ENCODE data around the gene DRG1.
"Not testable (repeated sequence)": the region's sequence is repeated elsewhere in the genome, so short reads cannot be mapped to it uniquely, and the experiment has no call there.

The DRG1 gene, protein sequence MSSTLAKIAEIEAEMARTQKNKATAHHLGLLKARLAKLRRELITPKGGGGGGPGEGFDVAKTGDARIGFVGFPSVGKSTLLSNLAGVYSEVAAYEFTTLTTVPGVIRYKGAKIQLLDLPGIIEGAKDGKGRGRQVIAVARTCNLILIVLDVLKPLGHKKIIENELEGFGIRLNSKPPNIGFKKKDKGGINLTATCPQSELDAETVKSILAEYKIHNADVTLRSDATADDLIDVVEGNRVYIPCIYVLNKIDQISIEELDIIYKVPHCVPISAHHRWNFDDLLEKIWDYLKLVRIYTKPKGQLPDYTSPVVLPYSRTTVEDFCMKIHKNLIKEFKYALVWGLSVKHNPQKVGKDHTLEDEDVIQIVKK

GRCh38 chr22:31399211-31400022 is at the start of gene DRG1:
Gene DRG1 (plus strand): TSS chr22:31399604. CDS start chr22:31399684, 80 bp downstream.
- H3K27ac ChIP-seq (ENCODE audit: low read length): peak within 1 kb of the TSS; percentile 91
- H3K9ac ChIP-seq (ENCODE audit: low read length): peak within 1 kb of the TSS; percentile 96
- no peaks in the 10 kb centered on the region for H3K27me3 ChIP-seq (ENCODE audit: control insufficient read depth, insufficient read depth, low read length)
- H3K9me3 ChIP-seq (ENCODE audit: control insufficient read depth, low read depth, low read length): no peaks in the 10 kb centered on the region
- peak within 1 kb of the TSS; percentile 98 for H3K4me3 ChIP-seq (ENCODE audit: low read length)
- peaks cover 4% of the 10 kb centered on the region for H3K4me1 ChIP-seq (ENCODE audit: control insufficient read depth, low read depth, low read length)
- H3K36me3 ChIP-seq (ENCODE audit: control insufficient read depth, low read depth, low read length): peaks cover 20% of the 10 kb centered on the region

- no peaks in the 10 kb centered on the region for H3K9me3 ChIP-seq (ENCODE audit: control insufficient read depth, low read depth, low read length)
- no peak overlapping the region for H3K4me3 ChIP-seq (ENCODE audit: low read length)
- no peak overlapping the region for H3K9ac ChIP-seq (ENCODE audit: low read length)
- H3K36me3 ChIP-seq (ENCODE audit: control insufficient read depth, low read depth, low read length): no peaks in the 10 kb centered on the region
- H3K27me3 ChIP-seq (ENCODE audit: control insufficient read depth, insufficient read depth, low read length): no peaks in the 10 kb centered on the region
- no peak overlapping the region for H3K27ac ChIP-seq (ENCODE audit: low read length)
- peaks cover 3% of the 10 kb centered on the region for H3K4me1 ChIP-seq (ENCODE audit: control insufficient read depth, low read depth, low read length)
Observed at GRCh38 chr22:31349960-31350359, 49.4 kb upstream of the DRG1 start.

DNA sequence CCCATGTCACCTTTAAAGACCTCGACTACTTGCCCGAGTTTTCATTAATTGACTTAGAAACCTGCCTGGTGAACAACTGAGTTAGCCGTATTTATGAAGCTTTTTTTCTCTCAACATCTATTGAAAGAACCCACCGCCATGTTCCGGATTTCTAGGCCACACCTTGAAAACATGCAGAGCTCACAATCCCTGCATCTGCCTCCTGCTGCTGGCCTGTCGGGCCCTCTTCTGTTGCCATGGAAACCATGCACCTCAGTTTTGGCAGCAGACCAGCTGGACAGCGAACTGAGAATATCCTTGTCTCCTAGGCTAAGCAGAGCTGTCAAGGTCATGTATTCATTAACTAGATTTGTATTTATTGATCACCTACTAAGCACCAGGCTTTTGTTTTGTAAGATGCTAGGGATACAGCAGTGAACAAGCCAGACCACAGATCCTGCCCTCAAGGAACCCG is 49.0 kb upstream of the DRG1 start:
- Histone ChIP-seq H3K4me1 (ENCODE audit: control insufficient read depth, low read depth, low read length) (peaks cover 3% of the 10 kb centered on the region), H3K9ac (ENCODE audit: low read length) (no peak overlapping the region), H3K9me3 (ENCODE audit: control insufficient read depth, low read depth, low read length) (no peaks in the 10 kb centered on the region), H3K4me3 (ENCODE audit: low read length) (no peak overlapping the region), H3K27ac (ENCODE audit: low read length) (no peak overlapping the region), H3K36me3 (ENCODE audit: control insufficient read depth, low read depth, low read length) (no peaks in the 10 kb centered on the region), H3K27me3 (ENCODE audit: control insufficient read depth, insufficient read depth, low read length) (no peaks in the 10 kb centered on the region)

DNA sequence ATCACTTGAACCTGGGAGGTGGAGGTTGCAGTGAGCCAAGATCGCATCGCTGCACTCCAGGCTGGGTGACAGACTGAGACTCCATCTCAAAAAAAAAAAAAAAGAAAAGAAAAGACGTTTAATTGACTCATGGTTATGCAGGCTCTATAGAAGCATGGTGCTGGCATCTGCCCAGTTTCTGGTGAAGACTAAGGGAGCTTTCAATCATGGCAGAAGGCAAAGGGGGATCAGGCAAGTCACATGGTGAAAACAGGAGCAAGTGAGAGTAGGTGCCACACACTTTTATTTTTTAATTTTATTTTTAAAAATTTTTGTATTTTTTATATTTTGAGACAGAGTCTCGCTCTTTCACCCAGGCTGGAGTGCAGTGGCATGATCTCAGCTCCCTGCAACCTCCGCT is 44.9 kb upstream of the DRG1 start:
- H3K27ac ChIP-seq (ENCODE audit: low read length): no peak overlapping the region
- H3K27me3 ChIP-seq (ENCODE audit: control insufficient read depth, insufficient read depth, low read length): no peaks in the 10 kb centered on the region
- H3K4me1 ChIP-seq (ENCODE audit: control insufficient read depth, low read depth, low read length): peaks cover 3% of the 10 kb centered on the region
- H3K4me3 ChIP-seq (ENCODE audit: low read length): no peak overlapping the region
- H3K9ac ChIP-seq (ENCODE audit: low read length): no peak overlapping the region
- no peaks in the 10 kb centered on the region for H3K36me3 ChIP-seq (ENCODE audit: control insufficient read depth, low read depth, low read length)
- H3K9me3 ChIP-seq (ENCODE audit: control insufficient read depth, low read depth, low read length): no peaks in the 10 kb centered on the region

DNA sequence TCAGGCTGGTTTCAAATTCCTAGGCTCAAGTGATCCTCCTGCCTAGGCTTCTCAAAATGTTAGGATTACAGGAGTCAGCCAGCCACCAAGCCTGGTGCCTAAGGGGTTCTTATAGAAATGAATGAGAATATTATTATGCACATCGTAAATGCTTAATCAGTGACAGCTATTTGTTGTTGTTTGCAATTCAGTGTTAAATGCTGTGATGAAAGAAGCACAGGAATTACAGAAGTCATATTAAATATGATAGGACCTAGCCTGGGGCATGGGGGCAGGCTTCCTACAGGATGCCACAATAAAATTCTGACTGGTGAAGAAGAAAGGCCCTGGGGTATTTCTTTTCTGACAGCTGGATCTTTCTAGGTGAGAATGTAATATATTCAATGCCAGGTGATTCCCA is 39.4 kb upstream of the DRG1 start:
- Histone ChIP-seq H3K9me3 (ENCODE audit: control insufficient read depth, low read depth, low read length) (no peaks in the 10 kb centered on the region), H3K27me3 (ENCODE audit: control insufficient read depth, insufficient read depth, low read length) (no peaks in the 10 kb centered on the region), H3K4me3 (ENCODE audit: low read length) (no peak overlapping the region), H3K9ac (ENCODE audit: low read length) (no peak overlapping the region), H3K4me1 (ENCODE audit: control insufficient read depth, low read depth, low read length) (no peaks in the 10 kb centered on the region), H3K27ac (ENCODE audit: low read length) (no peak overlapping the region), H3K36me3 (ENCODE audit: control insufficient read depth, low read depth, low read length) (no peaks in the 10 kb centered on the region)

GRCh38 chr22:31361743-31362142 is 37.7 kb upstream of the DRG1 start:
- H3K9me3 ChIP-seq (ENCODE audit: control insufficient read depth, low read depth, low read length): no peaks in the 10 kb centered on the region
- no peak overlapping the region for H3K9ac ChIP-seq (ENCODE audit: low read length)
- H3K27me3 ChIP-seq (ENCODE audit: control insufficient read depth, insufficient read depth, low read length): no peaks in the 10 kb centered on the region
- no peaks in the 10 kb centered on the region for H3K4me1 ChIP-seq (ENCODE audit: control insufficient read depth, low read depth, low read length)
- H3K4me3 ChIP-seq (ENCODE audit: low read length): no peak overlapping the region
- H3K36me3 ChIP-seq (ENCODE audit: control insufficient read depth, low read depth, low read length): no peaks in the 10 kb centered on the region
- no peak overlapping the region for H3K27ac ChIP-seq (ENCODE audit: low read length)

- H3K36me3 ChIP-seq (ENCODE audit: control insufficient read depth, low read depth, low read length): no peaks in the 10 kb centered on the region
- H3K4me3 ChIP-seq (ENCODE audit: low read length): no peak overlapping the region
- no peaks in the 10 kb centered on the region for H3K27me3 ChIP-seq (ENCODE audit: control insufficient read depth, insufficient read depth, low read length)
- no peak overlapping the region for H3K9ac ChIP-seq (ENCODE audit: low read length)
- no peaks in the 10 kb centered on the region for H3K4me1 ChIP-seq (ENCODE audit: control insufficient read depth, low read depth, low read length)
- no peak overlapping the region for H3K27ac ChIP-seq (ENCODE audit: low read length)
- no peaks in the 10 kb centered on the region for H3K9me3 ChIP-seq (ENCODE audit: control insufficient read depth, low read depth, low read length)
Observed at GRCh38 chr22:31363885-31364465, 35.4 kb upstream of the DRG1 start.

DNA sequence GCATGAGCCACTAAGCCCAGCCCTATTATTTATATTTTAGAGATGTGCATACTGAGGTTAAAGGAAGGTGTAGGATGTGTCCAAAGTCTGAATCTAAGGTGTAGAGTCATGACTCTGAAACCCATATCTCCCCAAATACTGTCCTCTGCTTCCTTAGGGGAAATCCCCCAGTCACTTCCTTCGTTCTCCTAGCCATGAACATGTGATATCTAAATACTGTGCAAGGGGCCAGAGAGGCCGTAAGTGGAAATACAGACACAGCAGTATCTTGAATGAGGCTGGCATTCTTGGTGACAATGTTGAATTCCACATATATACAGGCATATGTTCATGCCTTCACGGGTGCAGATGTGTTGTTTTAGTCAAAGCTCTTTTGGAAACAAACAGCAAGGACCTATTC is 32.0 kb upstream of the DRG1 start:
- H3K4me3 ChIP-seq (ENCODE audit: low read length): no peak overlapping the region

GRCh38 chr22:31377612-31378011 is 21.8 kb upstream of the DRG1 start:
- Histone ChIP-seq H3K27me3 (ENCODE audit: control insufficient read depth, insufficient read depth, low read length) (no peaks in the 10 kb centered on the region), H3K4me1 (ENCODE audit: control insufficient read depth, low read depth, low read length) (no peaks in the 10 kb centered on the region), H3K9ac (ENCODE audit: low read length) (no peak overlapping the region), H3K36me3 (ENCODE audit: control insufficient read depth, low read depth, low read length) (no peaks in the 10 kb centered on the region), H3K4me3 (ENCODE audit: low read length) (no peak overlapping the region), H3K27ac (ENCODE audit: low read length) (no peak overlapping the region), H3K9me3 (ENCODE audit: control insufficient read depth, low read depth, low read length) (no peaks in the 10 kb centered on the region)

More for the DNA sequence above, 32.0 kb upstream of the DRG1 start:
- Histone ChIP-seq H3K27me3 (ENCODE audit: control insufficient read depth, insufficient read depth, low read length) (no peaks in the 10 kb centered on the region), H3K27ac (ENCODE audit: low read length) (no peak overlapping the region), H3K36me3 (ENCODE audit: control insufficient read depth, low read depth, low read length) (no peaks in the 10 kb centered on the region), H3K9me3 (ENCODE audit: control insufficient read depth, low read depth, low read length) (no peaks in the 10 kb centered on the region), H3K9ac (ENCODE audit: low read length) (no peak overlapping the region), H3K4me1 (ENCODE audit: control insufficient read depth, low read depth, low read length) (no peaks in the 10 kb centered on the region)

DNA sequence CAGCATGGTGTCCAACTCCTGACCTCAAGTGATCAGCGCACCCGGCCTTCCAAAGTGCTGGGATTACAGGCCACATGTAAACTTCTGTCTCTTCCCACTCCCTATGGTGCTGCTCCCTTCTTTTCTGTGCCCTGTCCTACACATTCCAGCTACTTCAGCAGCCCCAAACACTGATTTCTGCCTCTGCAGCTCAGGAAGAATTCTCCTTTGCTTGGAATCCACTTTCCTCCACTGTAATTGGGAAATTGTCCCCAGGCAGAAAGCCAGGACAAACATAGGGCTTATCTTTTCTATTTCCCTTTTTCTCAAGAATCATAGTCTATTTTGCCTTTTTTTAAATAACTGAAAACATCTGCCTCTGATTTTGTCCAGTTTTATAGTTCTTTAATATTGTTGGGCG is 21.3 kb upstream of the DRG1 start:
- no peak overlapping the region for H3K4me3 ChIP-seq (ENCODE audit: low read length)
- H3K9ac ChIP-seq (ENCODE audit: low read length): no peak overlapping the region
- no peak overlapping the region for H3K27ac ChIP-seq (ENCODE audit: low read length)
- no peaks in the 10 kb centered on the region for H3K36me3 ChIP-seq (ENCODE audit: control insufficient read depth, low read depth, low read length)
- no peaks in the 10 kb centered on the region for H3K27me3 ChIP-seq (ENCODE audit: control insufficient read depth, insufficient read depth, low read length)
- H3K4me1 ChIP-seq (ENCODE audit: control insufficient read depth, low read depth, low read length): no peaks in the 10 kb centered on the region
- no peaks in the 10 kb centered on the region for H3K9me3 ChIP-seq (ENCODE audit: control insufficient read depth, low read depth, low read length)

DNA sequence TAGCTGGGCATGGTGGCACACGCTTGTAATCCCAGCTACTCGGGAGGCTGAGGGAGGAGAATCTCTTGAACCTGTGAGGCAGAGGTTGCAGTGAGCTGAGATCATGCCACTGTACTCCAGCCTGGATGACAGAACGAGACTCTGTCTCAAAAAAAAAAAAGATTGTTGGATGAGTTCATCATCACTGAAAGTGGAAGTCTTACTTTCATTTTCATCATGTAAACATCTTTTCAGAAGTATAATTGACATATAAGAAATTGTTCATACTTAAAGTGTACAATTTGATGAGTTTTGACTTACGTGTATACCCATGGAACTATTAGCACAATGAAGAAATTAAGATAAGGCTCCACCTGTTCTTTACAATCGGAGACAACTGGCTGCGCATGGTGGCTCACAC is 20.8 kb upstream of the DRG1 start:
- not testable (repeated sequence) for H3K27ac ChIP-seq (ENCODE audit: low read length); H3K9ac ChIP-seq (ENCODE audit: low read length); H3K27me3 ChIP-seq (ENCODE audit: control insufficient read depth, insufficient read depth, low read length); H3K9me3 ChIP-seq (ENCODE audit: control insufficient read depth, low read depth, low read length); H3K4me1 ChIP-seq (ENCODE audit: control insufficient read depth, low read depth, low read length); H3K4me3 ChIP-seq (ENCODE audit: low read length); H3K36me3 ChIP-seq (ENCODE audit: control insufficient read depth, low read depth, low read length)

Measured in iPS-18a (cell line).